ENCODE data around the gene CYSRT1. TPM values are rescaled to one million over a fixed set of nuclear protein-coding genes. Genes with fewer than 3 reads are reported as not detected.

The CYSRT1 gene
- total and polyA plus RNA-seq, 10 donors = 0.36 to 0.94 (median 0.64) TPM; not detected in 5

- H3K27me3 ChIP-seq (replicated peaks in 1 of 7) = no peaks in the 10 kb centered on the region
- H3K4me3 ChIP-seq = no peak overlapping the region
- H3K27ac ChIP-seq = no peak overlapping the region
- H3K4me1 ChIP-seq = peaks cover 21 to 91% (median 62%) of the 10 kb centered on the region in 6 donors
- DNase-seq = peak; percentile 73
- peaks cover 0 to 64% (median 26%) of the 10 kb centered on the region in 6 donors for H3K36me3 ChIP-seq
- WGBS, 5 donors = 89 to 94% (median 93%) methylated on average over 3 to 39 of the region's 39 CpGs
- TF ChIP-seq POLR2A (IDR thresholded peaks at IDR 0.05) = no peak
- no peak for TF ChIP-seq CTCF (IDR thresholded peaks at IDR 0.05 in 8 of 11, conservative IDR thresholded peaks at IDR 0.05 in 3 of 11)
- peak in 1 of 3 donors; percentile 28 for TF ChIP-seq POLR2AphosphoS5 (IDR thresholded peaks at IDR 0.05)
- intact Hi-C loops (cut with DNase I; ENCODE audit: low total_unique reads) = no loop called here
- no peaks in the 10 kb centered on the region for H3K9me3 ChIP-seq
Observed at GRCh38 chr9:137272241-137273094, 47.5 kb downstream of the CYSRT1 start.

- no peak for TF ChIP-seq POLR2A (IDR thresholded peaks at IDR 0.05)
- no peak for TF ChIP-seq POLR2AphosphoS5 (IDR thresholded peaks at IDR 0.05)
- TF ChIP-seq CTCF (IDR thresholded peaks at IDR 0.05 in 8 of 11, conservative IDR thresholded peaks at IDR 0.05 in 3 of 11) = no peak
- no peak overlapping the region for H3K4me3 ChIP-seq
- no peak for DNase-seq
- peaks cover 21 to 91% (median 60%) of the 10 kb centered on the region in 6 donors for H3K4me1 ChIP-seq
- 88 to 96% (median 92%) methylated on average over 10 to 13 of the region's 13 CpGs for WGBS, 5 donors
- no peaks in the 10 kb centered on the region for H3K27me3 ChIP-seq (replicated peaks in 1 of 7)
- H3K36me3 ChIP-seq = peaks cover 0 to 58% (median 23%) of the 10 kb centered on the region in 6 donors
- H3K9me3 ChIP-seq = no peaks in the 10 kb centered on the region
- H3K27ac ChIP-seq = no peak overlapping the region
- intact Hi-C loops (cut with DNase I; ENCODE audit: low total_unique reads) = no loop called here
Observed at GRCh38 chr9:137273095-137273490, 48.1 kb downstream of the CYSRT1 start.

GRCh38 chr9:137273611-137274320 is 48.8 kb downstream of the CYSRT1 start:
- TF ChIP-seq POLR2AphosphoS5 (IDR thresholded peaks at IDR 0.05) = no peak
- TF ChIP-seq CTCF (IDR thresholded peaks at IDR 0.05 in 8 of 11, conservative IDR thresholded peaks at IDR 0.05 in 3 of 11) = no peak
- no peak for TF ChIP-seq POLR2A (IDR thresholded peaks at IDR 0.05)
- Histone ChIP-seq H3K9me3 (no peaks in the 10 kb centered on the region), H3K27me3 (replicated peaks in 1 of 7) (no peaks in the 10 kb centered on the region), H3K4me3 (no peak overlapping the region), H3K36me3 (peaks cover 0 to 54% (median 24%) of the 10 kb centered on the region in 6 donors), H3K27ac (no peak overlapping the region), H3K4me1 (peaks cover 20 to 91% (median 60%) of the 10 kb centered on the region in 6 donors)
- 64 to 91% (median 83%) methylated on average over 6 to 15 of the region's 15 CpGs for WGBS, 5 donors
- intact Hi-C loops (cut with DNase I; ENCODE audit: low total_unique reads) = no loop called here
- peak; percentile 70 for DNase-seq

GRCh38 chr9:137275203-137275587 is 50.2 kb downstream of the CYSRT1 start:
- Histone ChIP-seq H3K27me3 (replicated peaks in 1 of 7) (no peaks in the 10 kb centered on the region), H3K9me3 (no peaks in the 10 kb centered on the region), H3K4me1 (peaks cover 8 to 92% (median 60%) of the 10 kb centered on the region in 6 donors), H3K27ac (peak overlapping the region in 3 of 8 donors; percentile 92 to 95 (median 94)), H3K4me3 (no peak overlapping the region), H3K36me3 (peaks cover 0 to 54% (median 37%) of the 10 kb centered on the region in 6 donors)
- TF ChIP-seq POLR2A (IDR thresholded peaks at IDR 0.05) = no peak
- no peak for TF ChIP-seq POLR2AphosphoS5 (IDR thresholded peaks at IDR 0.05)
- no peak for TF ChIP-seq CTCF (IDR thresholded peaks at IDR 0.05 in 8 of 11, conservative IDR thresholded peaks at IDR 0.05 in 3 of 11)
- intact Hi-C loops (cut with DNase I; ENCODE audit: low total_unique reads) = no loop called here
- 79 to 90% (median 88%) methylated on average over 10 of the region's 10 CpGs for WGBS, 5 donors
- DNase-seq = peak; percentile 64

Measured in spleen (tissue), 11 donors.